HG03558 (cell line): Measurements from ENCODE around the gene STEAP4.

Experiments used
- ATAC-seq: cut with Tn5 transposase; IDR thresholded peaks from one replicate; pipeline ENCODE4 v1.9.1; 2021; ENCODE audit warnings: moderate number of reproducible peaks; ENCODE audit not compliant: unreplicated experiment; ENCODE audit errors: extremely low read depth

Gene STEAP4

GRCh38 chr7:88224601-88225275 lies 82.0 kb downstream of the STEAP4 start:
- no peak for ATAC-seq

GRCh38 chr7:88223265-88223664 lies 83.4 kb downstream of the STEAP4 start:
- ATAC-seq = no peak
